PFSK-1 (cell line): ENCODE results near the gene ABL2.

ENCODE experiments used
- FOXP2 ChIP-seq: optimal IDR thresholded peaks from 2 replicates; pipeline ENCODE3; 2011; ENCODE audit warnings: borderline replicate concordance, control low read depth, inconsistent platforms; ENCODE audit not compliant: insufficient read depth; ENCODE audit errors: extremely low read length, extremely low read depth
- POLR2AphosphoS5 ChIP-seq: IDR thresholded peaks from 2 replicates; pipeline ENCODE4 v1.6.1; 2012; ENCODE audit warnings: low read depth, mild to moderate bottlenecking, control low read depth, low read length, moderate library complexity
- SIN3A ChIP-seq: IDR thresholded peaks from 2 replicates; pipeline ENCODE4 v1.6.1; 2012; ENCODE audit warnings: mild to moderate bottlenecking, low read length, moderate library complexity, borderline replicate concordance; ENCODE audit not compliant: insufficient read depth
- TF ChIP-seq, protein P1 (sequence below), 2 experiments: IDR thresholded peaks; 2 replicates each; pipeline versions ENCODE4 v1.6.1 to v1.8.0; 2011 to 2012; ENCODE audit warnings: low read depth in 2 of 2, low read length in 2 of 2, control low read depth in 1 of 2, inconsistent platforms in 1 of 2, mild to moderate bottlenecking in 1 of 2, moderate library complexity in 1 of 2; ENCODE audit not compliant: insufficient read depth in 1 of 2

DNA sequence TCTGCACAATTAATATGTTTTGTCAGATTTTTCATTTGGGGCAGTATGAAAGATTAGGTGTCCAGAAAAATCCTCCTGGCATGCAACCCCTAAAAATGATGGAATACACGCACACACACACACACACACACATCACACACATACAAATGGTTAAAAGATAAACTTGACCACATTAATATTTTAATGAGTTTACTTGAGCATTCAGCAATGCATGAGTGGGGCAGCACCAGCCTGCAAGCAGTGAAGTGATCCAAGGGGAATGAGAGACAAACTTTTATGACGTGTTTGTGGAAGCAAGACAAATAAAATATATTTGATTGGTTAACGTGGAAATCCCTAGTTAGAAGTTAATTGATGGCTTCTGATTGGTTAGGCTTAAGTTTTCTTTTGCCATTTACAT lies 35.0 kb upstream of the ABL2 start:
- TF ChIP-seq, protein P1, sequence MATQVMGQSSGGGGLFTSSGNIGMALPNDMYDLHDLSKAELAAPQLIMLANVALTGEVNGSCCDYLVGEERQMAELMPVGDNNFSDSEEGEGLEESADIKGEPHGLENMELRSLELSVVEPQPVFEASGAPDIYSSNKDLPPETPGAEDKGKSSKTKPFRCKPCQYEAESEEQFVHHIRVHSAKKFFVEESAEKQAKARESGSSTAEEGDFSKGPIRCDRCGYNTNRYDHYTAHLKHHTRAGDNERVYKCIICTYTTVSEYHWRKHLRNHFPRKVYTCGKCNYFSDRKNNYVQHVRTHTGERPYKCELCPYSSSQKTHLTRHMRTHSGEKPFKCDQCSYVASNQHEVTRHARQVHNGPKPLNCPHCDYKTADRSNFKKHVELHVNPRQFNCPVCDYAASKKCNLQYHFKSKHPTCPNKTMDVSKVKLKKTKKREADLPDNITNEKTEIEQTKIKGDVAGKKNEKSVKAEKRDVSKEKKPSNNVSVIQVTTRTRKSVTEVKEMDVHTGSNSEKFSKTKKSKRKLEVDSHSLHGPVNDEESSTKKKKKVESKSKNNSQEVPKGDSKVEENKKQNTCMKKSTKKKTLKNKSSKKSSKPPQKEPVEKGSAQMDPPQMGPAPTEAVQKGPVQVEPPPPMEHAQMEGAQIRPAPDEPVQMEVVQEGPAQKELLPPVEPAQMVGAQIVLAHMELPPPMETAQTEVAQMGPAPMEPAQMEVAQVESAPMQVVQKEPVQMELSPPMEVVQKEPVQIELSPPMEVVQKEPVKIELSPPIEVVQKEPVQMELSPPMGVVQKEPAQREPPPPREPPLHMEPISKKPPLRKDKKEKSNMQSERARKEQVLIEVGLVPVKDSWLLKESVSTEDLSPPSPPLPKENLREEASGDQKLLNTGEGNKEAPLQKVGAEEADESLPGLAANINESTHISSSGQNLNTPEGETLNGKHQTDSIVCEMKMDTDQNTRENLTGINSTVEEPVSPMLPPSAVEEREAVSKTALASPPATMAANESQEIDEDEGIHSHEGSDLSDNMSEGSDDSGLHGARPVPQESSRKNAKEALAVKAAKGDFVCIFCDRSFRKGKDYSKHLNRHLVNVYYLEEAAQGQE (IDR thresholded peaks at IDR 0.05; ENCODE audit: insufficient read depth in 1 of 2, low read depth in 2 of 2, low read length in 2 of 2): no peak
- TF ChIP-seq POLR2AphosphoS5: no peak
- no peak for TF ChIP-seq SIN3A
- TF ChIP-seq FOXP2: no peak
